OCI-LY1 (cell line): ENCODE measurements around the gene KICS2.

Experiments used
- H2AFZ ChIP-seq: fragments of 200-600 bp; sonication (generic), shearing (Covaris generic); 2 replicates; pipeline ENCODE4 v1.6.0; 2014; ENCODE audit warnings: antibody characterized with exemption, mild to moderate bottlenecking, low read length
- H3F3A ChIP-seq: fragments of 200-600 bp; sonication (generic), shearing (Covaris generic); 2 replicates; pipeline ENCODE4 v1.6.0; 2014; ENCODE audit warnings: mild to moderate bottlenecking, antibody characterized with exemption, low read length, moderate library complexity; ENCODE audit not compliant: insufficient read depth
- H3K27ac ChIP-seq: fragments of 200-600 bp; sonication (generic); 2 replicates; pipeline ENCODE4 v1.5.1; 2014; ENCODE audit warnings: low read length, mixed run types, mild to moderate bottlenecking, low read depth; ENCODE audit not compliant: poor library complexity, severe bottlenecking
- H3K27me3 ChIP-seq: fragments of 200-600 bp; sonication (generic); 2 replicates; pipeline ENCODE4 v1.6.0; 2014; ENCODE audit warnings: antibody characterized with exemption, mild to moderate bottlenecking, low read length, moderate library complexity; ENCODE audit not compliant: insufficient read depth
- H3K36me3 ChIP-seq: fragments of 200-600 bp; sonication (generic); 2 replicates; pipeline ENCODE4 v1.6.1; 2014; ENCODE audit warnings: mild to moderate bottlenecking, antibody characterized with exemption, low read length, moderate library complexity, mixed read lengths; ENCODE audit not compliant: insufficient read depth
- H3K4me1 ChIP-seq: fragments of 200-600 bp; sonication (generic); 2 replicates; pipeline ENCODE4 v1.5.1; 2014; ENCODE audit warnings: mild to moderate bottlenecking, low read length, moderate library complexity; ENCODE audit not compliant: insufficient read depth, severe bottlenecking
- H3K4me2 ChIP-seq: fragments of 200-600 bp; sonication (generic), shearing (Covaris generic); 2 replicates; pipeline ENCODE4 v1.6.1; 2014; ENCODE audit warnings: low read length
- H3K4me3 ChIP-seq: fragments of 200-600 bp; sonication (generic); 2 replicates; pipeline ENCODE4 v1.5.1; 2014; ENCODE audit warnings: low read length, low read depth, mild to moderate bottlenecking, mixed read lengths; ENCODE audit not compliant: poor library complexity, severe bottlenecking
- H3K79me2 ChIP-seq: fragments of 200-600 bp; shearing (Covaris generic); 2 replicates; pipeline ENCODE4 v1.6.1; 2016; ENCODE audit warnings: mixed run types, low read length, mixed read lengths; ENCODE audit not compliant: insufficient read depth
- H3K9ac ChIP-seq: fragments of 200-600 bp; sonication (generic), shearing (Covaris generic); 2 replicates; pipeline ENCODE4 v1.6.1; 2014; ENCODE audit warnings: mild to moderate bottlenecking, low read length, mixed read lengths
- H3K9me2 ChIP-seq: fragments of 200-600 bp; sonication (generic), shearing (Covaris generic); 2 replicates; pipeline ENCODE4 v1.6.1; 2014; ENCODE audit warnings: low read depth, mild to moderate bottlenecking, low read length, mixed read lengths
- H3K9me3 ChIP-seq: fragments of 200-600 bp; shearing (Covaris generic); 2 replicates; pipeline ENCODE4 v1.6.1; 2014; ENCODE audit warnings: low read length, mixed read lengths
- H4K20me1 ChIP-seq: fragments of 200-600 bp; sonication (generic), shearing (Covaris generic); 2 replicates; pipeline ENCODE4 v1.6.0; 2016; ENCODE audit warnings: mild to moderate bottlenecking, low read length; ENCODE audit not compliant: insufficient read depth
- EZH2 ChIP-seq: fragments of 200-600 bp; sonication (generic), shearing (Covaris generic); IDR thresholded peaks from 2 replicates; pipeline ENCODE4 v1.8.0; 2017; ENCODE audit warnings: borderline replicate concordance, mixed run types, mild to moderate bottlenecking, antibody characterized with exemption, low read length, moderate library complexity, mixed read lengths
- TF ChIP-seq, protein P1 (sequence below): fragments of 200-600 bp; sonication (generic), shearing (Covaris generic); IDR thresholded peaks from 2 replicates; pipeline ENCODE4 v1.5.1; 2017; ENCODE audit warnings: mild to moderate bottlenecking, antibody characterized with exemption, low read length, moderate library complexity, mixed read lengths

Gene KICS2

DNA sequence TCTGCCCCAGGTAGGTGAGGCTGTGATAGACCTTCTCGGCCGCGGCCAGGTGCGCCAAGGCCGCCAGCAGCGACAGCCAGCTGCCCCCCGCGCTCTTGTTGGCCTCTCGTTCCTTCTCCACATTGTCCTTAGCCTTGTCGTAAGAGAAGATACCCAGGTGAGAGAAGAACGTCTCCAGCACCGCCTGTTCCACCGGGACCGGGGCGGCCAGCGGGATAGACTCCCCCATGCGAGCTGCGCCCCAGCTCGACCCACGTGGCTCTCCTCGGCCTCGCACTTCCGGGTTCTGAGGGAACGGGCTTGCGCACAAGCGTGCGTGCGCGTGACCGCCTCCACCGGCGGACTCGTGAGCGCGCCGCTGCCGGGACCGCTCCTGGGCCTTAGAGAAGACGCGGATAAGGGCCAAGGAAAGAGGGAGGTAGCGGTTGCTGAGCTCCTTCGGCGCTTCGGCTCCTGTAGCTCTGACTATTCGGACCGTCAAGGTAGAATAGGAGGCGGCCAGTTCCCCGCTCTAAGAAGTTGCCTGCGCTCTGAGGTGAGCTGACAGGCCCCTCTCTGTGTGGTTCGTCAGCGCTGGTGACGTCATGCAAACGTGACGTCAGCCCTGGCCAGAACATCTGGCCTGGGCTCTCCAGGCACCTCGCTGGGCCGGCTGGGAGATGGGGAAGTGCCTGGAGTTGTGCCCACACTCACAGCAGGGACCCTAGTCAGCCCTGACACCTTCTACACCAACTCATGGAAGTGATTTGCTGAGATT is at the start of gene KICS2:
Gene KICS2 (minus strand): TSS at position 288 of the 757 bp plus-strand sequence. CDS start 59 bp downstream, at position 229.
- H3K9ac ChIP-seq = peak within 1 kb of the TSS; percentile 61
- H3K27ac ChIP-seq = no peak within 1 kb of the TSS
- H3K4me3 ChIP-seq = peak within 1 kb of the TSS; percentile 69
- H3K27me3 ChIP-seq = no peaks in the 10 kb centered on the region
- H3F3A ChIP-seq = no peaks in the 10 kb centered on the region
- no peaks in the 10 kb centered on the region for H3K9me3 ChIP-seq
- TF ChIP-seq, protein P1, sequence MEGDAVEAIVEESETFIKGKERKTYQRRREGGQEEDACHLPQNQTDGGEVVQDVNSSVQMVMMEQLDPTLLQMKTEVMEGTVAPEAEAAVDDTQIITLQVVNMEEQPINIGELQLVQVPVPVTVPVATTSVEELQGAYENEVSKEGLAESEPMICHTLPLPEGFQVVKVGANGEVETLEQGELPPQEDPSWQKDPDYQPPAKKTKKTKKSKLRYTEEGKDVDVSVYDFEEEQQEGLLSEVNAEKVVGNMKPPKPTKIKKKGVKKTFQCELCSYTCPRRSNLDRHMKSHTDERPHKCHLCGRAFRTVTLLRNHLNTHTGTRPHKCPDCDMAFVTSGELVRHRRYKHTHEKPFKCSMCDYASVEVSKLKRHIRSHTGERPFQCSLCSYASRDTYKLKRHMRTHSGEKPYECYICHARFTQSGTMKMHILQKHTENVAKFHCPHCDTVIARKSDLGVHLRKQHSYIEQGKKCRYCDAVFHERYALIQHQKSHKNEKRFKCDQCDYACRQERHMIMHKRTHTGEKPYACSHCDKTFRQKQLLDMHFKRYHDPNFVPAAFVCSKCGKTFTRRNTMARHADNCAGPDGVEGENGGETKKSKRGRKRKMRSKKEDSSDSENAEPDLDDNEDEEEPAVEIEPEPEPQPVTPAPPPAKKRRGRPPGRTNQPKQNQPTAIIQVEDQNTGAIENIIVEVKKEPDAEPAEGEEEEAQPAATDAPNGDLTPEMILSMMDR = no peak
- no peak for TF ChIP-seq EZH2
- peak within 1 kb of the TSS; percentile 84 for H3K4me2 ChIP-seq
- no peaks in the 10 kb centered on the region for H4K20me1 ChIP-seq
- no peaks in the 10 kb centered on the region for H3K79me2 ChIP-seq
- no peaks in the 10 kb centered on the region for H3K9me2 ChIP-seq
- H2AFZ ChIP-seq = 0 out of 2 replicates have a peak within 1 kb of the TSS, but pooled peaks have one; percentile 1
- H3K4me1 ChIP-seq = peaks cover 33% of the 10 kb centered on the region
- no peaks in the 10 kb centered on the region for H3K36me3 ChIP-seq

- no peak for TF ChIP-seq EZH2
- TF ChIP-seq, protein P1 = no peak
- no peaks in the 10 kb centered on the region for H3K27me3 ChIP-seq
- H3K79me2 ChIP-seq = no peaks in the 10 kb centered on the region
Measured at GRCh38 chr12:64270411-64270810, 48.3 kb upstream of the KICS2 start.

GRCh38 chr12:64269161-64269560 is 47.1 kb upstream of the KICS2 start:
- Histone ChIP-seq H4K20me1 (no peaks in the 10 kb centered on the region), H3K27me3 (no peaks in the 10 kb centered on the region), H3K9me3 (no peaks in the 10 kb centered on the region), H3K79me2 (no peaks in the 10 kb centered on the region), H2AFZ (no peak overlapping the region), H3K4me1 (no peaks in the 10 kb centered on the region), H3K9me2 (no peaks in the 10 kb centered on the region), H3K4me2 (no peak overlapping the region), H3K36me3 (no peaks in the 10 kb centered on the region), H3K9ac (no peak overlapping the region), H3K4me3 (no peak overlapping the region), H3K27ac (no peak overlapping the region), H3F3A (no peaks in the 10 kb centered on the region)
- TF ChIP-seq, protein P1 = no peak
- TF ChIP-seq EZH2 = no peak

More at GRCh38 chr12:64270411-64270810, 48.3 kb upstream of the KICS2 start:
- Histone ChIP-seq H3K36me3 (no peaks in the 10 kb centered on the region), H3K4me2 (no peak overlapping the region), H4K20me1 (no peaks in the 10 kb centered on the region), H3K9me3 (no peaks in the 10 kb centered on the region), H3F3A (no peaks in the 10 kb centered on the region), H3K9me2 (no peaks in the 10 kb centered on the region), H3K9ac (no peak overlapping the region), H3K4me1 (no peaks in the 10 kb centered on the region), H2AFZ (no peak overlapping the region), H3K4me3 (no peak overlapping the region), H3K27ac (no peak overlapping the region)
